NB4 (cell line): ENCODE results near the gene CLCA4.
"Not testable (repeated sequence)": the region's sequence is repeated elsewhere in the genome, so short reads cannot be mapped to it uniquely, and the experiment has no call there.

Source experiments
- DNase-seq: peaks from one replicate; pipeline ENCODE4 v3.0.0; 2010; ENCODE audit warnings: low read depth
- H3K4me3 ChIP-seq: one replicate; pipeline ENCODE4 v1.5.1; 2011; ENCODE audit warnings: mild to moderate bottlenecking, low read depth, low read length, moderate library complexity
- MYC ChIP-seq: IDR thresholded peaks from 2 replicates; pipeline ENCODE4 v1.6.1; 2011; ENCODE audit warnings: low read depth, low read length
- POLR2A ChIP-seq: IDR thresholded peaks from 2 replicates; pipeline ENCODE4 v1.6.1; 2011; ENCODE audit warnings: mild to moderate bottlenecking; ENCODE audit not compliant: insufficient read length; ENCODE audit errors: extremely low read depth
- TF ChIP-seq, protein P1 (sequence below): IDR thresholded peaks from 2 replicates; pipeline ENCODE4 v1.6.1; 2011; ENCODE audit warnings: low read depth, low read length
- TF ChIP-seq, protein P2 (sequence below): IDR thresholded peaks from one replicate; pipeline ENCODE4 v1.5.1; 2012; ENCODE audit warnings: low read depth, low read length

CLCA4 gene

DNA sequence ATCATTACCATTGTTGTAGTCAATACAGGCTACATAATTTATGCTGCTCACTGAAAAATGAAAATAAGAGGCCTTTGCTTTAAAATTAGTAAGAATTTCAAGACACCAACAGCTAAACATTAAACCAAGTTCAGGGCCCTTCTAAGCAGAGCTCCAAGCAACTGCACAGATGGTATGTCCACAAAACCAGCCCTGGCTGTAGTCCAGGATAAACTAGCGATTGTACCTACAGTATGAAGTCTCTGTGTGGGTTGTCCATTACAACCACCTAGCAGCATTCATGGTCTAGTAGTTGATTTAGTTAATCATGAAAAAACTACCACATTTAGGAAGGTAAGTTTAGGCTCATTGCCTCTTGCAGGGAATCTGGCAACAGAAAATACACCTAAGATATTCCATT, 35.3 kb downstream of the CLCA4 start:
- TF ChIP-seq MYC (no peak), POLR2A (no peak)
- TF ChIP-seq, protein P1, sequence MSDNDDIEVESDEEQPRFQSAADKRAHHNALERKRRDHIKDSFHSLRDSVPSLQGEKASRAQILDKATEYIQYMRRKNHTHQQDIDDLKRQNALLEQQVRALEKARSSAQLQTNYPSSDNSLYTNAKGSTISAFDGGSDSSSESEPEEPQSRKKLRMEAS, result no peak
- TF ChIP-seq, protein P2, sequence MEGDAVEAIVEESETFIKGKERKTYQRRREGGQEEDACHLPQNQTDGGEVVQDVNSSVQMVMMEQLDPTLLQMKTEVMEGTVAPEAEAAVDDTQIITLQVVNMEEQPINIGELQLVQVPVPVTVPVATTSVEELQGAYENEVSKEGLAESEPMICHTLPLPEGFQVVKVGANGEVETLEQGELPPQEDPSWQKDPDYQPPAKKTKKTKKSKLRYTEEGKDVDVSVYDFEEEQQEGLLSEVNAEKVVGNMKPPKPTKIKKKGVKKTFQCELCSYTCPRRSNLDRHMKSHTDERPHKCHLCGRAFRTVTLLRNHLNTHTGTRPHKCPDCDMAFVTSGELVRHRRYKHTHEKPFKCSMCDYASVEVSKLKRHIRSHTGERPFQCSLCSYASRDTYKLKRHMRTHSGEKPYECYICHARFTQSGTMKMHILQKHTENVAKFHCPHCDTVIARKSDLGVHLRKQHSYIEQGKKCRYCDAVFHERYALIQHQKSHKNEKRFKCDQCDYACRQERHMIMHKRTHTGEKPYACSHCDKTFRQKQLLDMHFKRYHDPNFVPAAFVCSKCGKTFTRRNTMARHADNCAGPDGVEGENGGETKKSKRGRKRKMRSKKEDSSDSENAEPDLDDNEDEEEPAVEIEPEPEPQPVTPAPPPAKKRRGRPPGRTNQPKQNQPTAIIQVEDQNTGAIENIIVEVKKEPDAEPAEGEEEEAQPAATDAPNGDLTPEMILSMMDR, result no peak
- DNase-seq, result no peak
- no peak overlapping the region for H3K4me3 ChIP-seq

DNA sequence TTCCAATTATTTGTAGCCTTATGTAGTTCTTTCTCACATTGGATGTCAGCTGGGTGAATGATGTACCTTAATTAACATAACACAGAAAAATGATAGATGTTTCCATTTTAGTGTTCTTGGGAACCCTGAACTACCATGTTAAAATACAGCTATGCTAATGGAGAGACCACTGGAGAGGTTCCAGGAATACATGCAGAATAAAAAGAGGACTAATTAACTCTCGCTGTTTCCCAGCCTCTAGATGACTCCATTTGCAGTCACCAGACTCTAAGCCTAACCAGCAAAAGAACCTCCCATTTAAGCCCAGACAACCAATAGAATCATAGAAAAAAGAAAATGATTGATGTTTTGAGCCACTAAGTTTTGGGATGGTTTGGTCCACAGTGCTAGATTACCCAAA, 36.2 kb downstream of the CLCA4 start:
- no peak for DNase-seq
- no peak for TF ChIP-seq MYC
- TF ChIP-seq, protein P2, result no peak
- TF ChIP-seq, protein P1, result no peak
- TF ChIP-seq POLR2A, result no peak
- no peak overlapping the region for H3K4me3 ChIP-seq

DNA sequence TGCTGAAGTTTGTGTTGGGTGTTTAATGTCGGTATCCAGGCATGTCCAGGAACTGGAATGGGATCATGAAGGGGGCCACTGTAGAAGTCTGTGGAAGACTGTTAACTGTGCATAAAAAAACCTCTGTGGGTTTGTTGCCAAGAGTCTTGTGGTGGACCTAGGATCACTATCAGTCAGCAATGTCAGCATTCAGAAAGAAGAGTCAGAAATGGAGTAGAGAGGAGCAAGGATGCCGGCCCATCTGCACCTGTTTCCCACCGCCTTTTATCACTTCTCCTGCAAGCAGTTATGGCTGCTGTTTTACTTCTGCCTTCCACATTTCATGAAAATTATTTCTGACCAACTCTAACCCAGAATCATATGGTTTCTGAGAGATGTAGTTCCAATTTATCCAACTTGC, 36.7 kb downstream of the CLCA4 start:
- TF ChIP-seq, protein P2, result no peak
- TF ChIP-seq, protein P1, result no peak
- no peak for TF ChIP-seq MYC
- no peak for TF ChIP-seq POLR2A
- DNase-seq, result no peak

DNA sequence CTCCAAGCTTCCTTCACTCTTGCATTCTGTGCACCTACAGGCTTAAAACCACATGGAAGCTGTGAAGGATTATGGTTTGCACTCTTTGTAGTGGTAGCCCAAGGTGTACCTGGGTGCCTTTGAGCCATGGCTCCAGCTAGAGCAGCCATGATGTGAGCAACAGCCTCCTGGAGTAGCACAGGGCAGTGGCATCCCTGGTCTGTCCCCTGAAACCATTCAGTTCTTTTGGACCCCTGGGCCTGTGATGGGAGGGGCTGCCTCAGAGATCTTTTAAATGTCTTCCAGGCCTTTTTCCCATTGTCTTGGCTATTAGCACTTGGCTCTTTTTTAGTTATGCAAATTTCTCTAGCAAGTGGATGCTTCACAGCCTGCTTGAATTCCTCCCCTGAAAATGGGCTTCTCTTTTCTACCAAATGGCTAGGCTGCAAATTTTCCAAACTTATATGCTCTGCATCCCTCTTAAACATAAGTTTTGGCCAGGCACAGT, 47.4 kb downstream of the CLCA4 start:
- no peak for DNase-seq
- no peak overlapping the region for H3K4me3 ChIP-seq
- TF ChIP-seq, protein P2, result no peak
- no peak for TF ChIP-seq MYC
- TF ChIP-seq POLR2A, result no peak
- TF ChIP-seq, protein P1, result no peak

More for the DNA sequence above, 36.7 kb downstream of the CLCA4 start:
- no peak overlapping the region for H3K4me3 ChIP-seq

DNA sequence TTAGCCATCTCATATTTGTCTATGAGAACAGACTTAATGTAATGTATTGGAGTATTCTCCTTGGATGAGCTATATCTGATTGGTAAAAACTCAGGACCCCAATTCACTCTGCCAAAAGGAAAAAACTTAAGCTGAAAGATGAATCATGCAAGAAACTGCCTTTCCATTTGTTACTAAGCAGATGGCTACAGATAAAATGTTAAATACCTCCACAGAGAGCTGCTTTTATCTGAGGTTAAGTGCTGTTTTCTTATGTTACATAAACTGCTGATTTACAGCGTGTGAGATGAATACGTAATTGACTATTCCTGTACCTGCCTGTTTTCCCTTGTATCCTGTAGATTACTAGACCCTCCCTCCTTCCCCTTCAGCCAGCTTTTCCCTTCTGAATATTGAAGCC, 49.3 kb downstream of the CLCA4 start:
- no peak overlapping the region for H3K4me3 ChIP-seq
- TF ChIP-seq, protein P2, result no peak
- DNase-seq, result no peak

DNA sequence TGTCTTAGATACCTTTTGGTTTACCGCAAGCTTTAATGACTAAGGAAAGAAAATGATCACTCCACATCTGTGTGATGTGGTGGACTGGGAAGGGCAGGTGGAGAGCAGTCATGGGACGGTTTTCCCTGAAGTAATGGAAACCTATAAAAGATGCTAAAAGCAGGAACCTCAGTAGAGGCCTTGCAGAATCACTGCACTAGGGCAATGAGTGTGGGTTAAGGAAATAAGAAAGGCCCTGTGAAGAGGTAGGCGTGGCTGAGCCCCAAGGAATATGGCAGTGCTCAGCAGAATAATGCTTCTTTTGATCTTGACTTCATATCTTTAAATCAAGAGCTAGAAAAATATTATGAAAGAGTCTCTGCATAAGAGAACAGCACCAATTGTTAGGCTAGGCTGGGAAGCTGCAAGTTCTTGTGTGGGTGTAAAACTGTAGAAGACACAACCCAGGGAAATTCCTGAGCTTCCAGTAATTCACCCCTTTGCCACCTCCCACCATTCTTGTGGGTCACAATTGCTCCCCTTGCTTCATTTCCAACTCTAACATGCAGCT, 49.9 kb downstream of the CLCA4 start:
- TF ChIP-seq POLR2A (no peak), MYC (no peak)
- TF ChIP-seq, protein P1, result no peak
- TF ChIP-seq, protein P2, result no peak
- DNase-seq, result no peak
- H3K4me3 ChIP-seq, result no peak overlapping the region

DNA sequence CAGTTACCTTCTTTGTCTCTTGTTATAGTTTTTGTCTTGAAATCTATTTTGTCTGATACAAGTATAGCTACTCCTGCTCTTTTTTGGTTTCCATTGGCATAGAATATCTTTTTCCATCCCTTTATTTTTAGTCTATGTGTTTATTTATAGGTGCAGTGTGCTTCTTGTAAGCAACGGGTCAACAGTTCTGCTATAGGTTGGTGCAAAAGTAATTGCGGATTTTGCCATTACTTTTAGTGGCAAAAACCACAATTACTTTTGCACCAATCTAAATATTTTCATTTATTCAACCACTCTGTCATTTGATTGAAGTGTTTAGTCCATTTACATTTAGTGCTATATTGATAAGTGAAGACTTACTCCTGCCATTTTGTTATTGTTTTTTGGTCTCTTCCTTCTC, 59.2 kb downstream of the CLCA4 start:
- not testable (repeated sequence) for DNase-seq

More for the DNA sequence above, 59.2 kb downstream of the CLCA4 start:
- H3K4me3 ChIP-seq, result not testable (repeated sequence)
